GM19035 (cell line): ENCODE data around the gene TSNAXIP1.
A peak's percentile ranks its signal among the peaks of the same experiment; 100 is the strongest.

ENCODE experiments used
- ATAC-seq: cut with Tn5 transposase; IDR thresholded peaks from one replicate; pipeline ENCODE4 v1.9.1; 2021; ENCODE audit not compliant: unreplicated experiment

The TSNAXIP1 gene, protein sequence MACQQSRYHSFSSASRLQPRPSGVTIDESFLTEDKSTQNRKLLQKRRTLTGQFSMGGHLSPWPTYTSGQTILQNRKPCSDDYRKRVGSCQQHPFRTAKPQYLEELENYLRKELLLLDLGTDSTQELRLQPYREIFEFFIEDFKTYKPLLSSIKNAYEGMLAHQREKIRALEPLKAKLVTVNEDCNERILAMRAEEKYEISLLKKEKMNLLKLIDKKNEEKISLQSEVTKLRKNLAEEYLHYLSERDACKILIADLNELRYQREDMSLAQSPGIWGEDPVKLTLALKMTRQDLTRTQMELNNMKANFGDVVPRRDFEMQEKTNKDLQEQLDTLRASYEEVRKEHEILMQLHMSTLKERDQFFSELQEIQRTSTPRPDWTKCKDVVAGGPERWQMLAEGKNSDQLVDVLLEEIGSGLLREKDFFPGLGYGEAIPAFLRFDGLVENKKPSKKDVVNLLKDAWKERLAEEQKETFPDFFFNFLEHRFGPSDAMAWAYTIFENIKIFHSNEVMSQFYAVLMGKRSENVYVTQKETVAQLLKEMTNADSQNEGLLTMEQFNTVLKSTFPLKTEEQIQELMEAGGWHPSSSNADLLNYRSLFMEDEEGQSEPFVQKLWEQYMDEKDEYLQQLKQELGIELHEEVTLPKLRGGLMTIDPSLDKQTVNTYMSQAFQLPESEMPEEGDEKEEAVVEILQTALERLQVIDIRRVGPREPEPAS

DNA sequence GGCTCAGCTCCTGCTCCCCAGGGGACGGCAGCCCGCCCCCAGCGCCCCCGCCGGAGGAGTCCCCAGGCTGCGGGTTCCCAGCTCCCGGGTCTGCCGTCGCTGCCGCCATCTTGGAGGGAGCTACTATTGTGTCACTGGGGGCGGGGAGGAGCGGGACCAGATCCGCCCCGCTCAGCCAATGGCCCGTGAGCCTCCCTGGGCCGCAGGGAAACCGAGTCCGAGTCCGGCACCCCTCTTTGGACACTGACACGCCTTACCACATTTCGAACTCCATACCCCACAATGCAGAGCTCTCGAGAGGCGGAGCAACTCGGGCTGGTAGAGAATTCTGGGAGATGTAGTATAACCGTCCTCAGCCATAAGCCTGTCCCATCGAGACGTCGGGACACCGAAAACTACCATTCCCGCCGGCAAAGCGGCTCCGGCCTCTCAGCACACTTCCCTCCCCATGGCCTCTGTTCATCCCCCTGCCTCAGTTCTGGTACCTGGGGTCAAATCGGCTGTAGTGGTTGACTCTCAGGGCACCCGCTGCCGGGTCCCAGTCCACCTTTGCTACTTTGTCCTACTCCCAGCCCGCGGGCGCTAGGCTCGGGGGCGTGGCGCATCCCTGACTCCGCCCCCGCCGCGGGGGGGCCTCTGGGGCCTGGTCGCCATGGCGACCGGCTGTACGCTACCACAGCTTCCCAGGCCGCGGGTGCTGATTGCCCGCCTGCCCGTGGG, at the start of gene TSNAXIP1, which contains the start of gene RANBP10:
TSS of gene TSNAXIP1 (plus strand) at position 462 of the 720 bp plus-strand sequence. CDS start 261 bp downstream, outside the sequence.
TSS of gene RANBP10 (minus strand) at position 133 of the 720 bp plus-strand sequence. CDS start at position 109, 24 bp downstream.
- ATAC-seq = peak; percentile 88

DNA sequence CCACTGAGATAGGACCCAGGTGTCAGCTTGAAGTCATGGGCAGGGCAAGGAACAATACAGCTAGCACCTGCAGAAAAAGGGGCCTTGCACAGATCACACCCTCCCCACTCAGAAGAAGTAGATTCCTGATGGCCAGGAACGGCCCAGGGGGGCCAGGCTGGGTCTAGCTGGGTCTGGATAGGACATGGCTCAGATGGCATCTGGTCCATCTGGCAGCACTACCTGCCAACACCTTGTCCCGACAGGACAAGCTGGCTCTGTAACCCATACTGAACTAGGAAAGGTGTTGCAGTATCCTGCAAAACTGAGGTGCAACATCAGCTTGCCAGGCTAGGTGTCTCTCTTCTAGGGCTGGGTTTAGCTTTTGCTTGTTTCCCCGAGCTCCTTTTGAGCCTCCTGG, 48.7 kb upstream of the TSNAXIP1 start:
- ATAC-seq = no peak

DNA sequence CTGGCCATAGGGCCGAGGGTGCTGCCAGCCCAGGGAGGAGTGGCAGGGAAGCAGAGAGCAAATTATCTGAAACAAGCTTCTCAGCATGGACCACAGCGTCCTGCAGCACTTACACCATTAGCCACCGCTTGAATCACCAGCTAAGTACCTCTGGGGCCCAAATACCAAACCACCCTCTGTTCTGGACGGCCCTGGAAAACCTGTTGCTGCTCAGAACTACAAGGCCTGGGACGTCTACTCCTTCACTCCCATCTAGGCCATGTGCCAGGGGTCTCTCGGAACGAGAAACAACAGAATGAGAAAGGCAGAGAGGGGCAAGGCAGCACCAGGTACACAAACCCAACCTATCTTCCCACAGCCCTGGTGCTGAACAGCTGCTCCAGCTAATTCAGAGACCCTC, 47.7 kb upstream of the TSNAXIP1 start:
- ATAC-seq = no peak

DNA sequence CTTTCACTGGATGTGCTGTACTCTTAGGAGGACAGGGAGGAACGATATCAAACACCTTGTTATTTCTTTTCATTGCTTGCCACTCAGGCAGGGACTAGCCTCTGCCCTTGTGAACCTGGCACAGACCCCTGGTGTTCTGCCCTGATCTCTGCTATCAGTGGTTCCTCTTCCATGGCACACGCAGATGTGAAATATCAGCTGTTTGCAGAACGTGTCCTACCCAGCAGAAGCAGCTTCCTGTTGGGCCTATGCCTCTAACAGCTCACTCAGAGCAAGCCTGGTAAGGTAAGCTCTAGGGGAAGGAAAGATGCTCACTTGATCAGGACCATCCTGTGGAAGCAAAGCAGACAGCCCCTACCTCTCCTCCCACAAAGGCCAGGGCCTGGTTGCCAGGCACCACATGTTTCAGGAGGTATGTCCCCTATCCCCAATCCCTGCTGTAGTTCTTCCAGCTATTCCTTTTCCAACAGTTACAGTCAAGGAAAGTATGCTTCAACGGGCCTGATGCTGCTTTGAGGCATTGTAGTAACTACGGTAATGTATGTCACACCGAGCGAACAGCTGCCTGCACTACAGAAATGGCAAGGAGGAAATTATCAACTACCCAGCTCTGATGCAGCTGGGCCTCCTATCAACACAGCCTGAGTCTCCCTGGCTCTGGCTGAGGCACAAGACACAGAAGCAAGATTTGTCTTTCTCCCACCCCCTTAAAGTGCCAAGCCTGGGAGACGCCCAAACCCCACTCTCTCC, 46.3 kb upstream of the TSNAXIP1 start:
- ATAC-seq = no peak

DNA sequence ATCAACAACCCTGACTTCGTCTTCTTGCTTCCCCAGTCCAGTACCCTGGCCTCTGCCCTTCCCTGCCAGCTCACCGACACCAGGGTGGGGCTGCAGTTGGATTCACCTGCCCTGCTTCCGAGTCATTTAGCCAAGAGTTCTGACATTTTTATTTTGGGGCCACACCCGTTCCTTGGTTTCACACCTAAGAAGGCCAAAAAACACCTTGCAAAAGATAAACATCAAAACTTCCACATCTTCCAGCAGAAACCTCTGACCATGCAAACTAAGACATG, 45.8 kb upstream of the TSNAXIP1 start:
- no peak for ATAC-seq

DNA sequence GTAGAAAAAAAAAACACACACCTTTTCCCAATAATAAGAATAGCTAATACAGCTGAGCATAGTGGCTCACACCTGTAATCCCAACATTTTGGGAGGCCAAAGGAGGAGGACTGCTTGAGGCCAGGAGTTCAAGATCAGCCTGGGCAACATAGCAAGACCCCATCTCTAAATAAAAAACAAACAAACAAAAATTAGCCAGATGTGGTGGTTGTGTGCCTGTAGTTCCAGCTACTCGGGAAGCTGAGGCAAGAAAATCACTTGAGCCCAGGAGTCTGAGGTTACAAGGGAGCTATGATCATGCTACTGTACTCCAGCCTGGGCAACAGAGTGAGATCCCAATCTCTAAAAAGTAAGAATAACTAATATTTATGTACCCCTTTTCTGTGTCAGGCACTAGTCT, 44.8 kb upstream of the TSNAXIP1 start:
- no peak for ATAC-seq

DNA sequence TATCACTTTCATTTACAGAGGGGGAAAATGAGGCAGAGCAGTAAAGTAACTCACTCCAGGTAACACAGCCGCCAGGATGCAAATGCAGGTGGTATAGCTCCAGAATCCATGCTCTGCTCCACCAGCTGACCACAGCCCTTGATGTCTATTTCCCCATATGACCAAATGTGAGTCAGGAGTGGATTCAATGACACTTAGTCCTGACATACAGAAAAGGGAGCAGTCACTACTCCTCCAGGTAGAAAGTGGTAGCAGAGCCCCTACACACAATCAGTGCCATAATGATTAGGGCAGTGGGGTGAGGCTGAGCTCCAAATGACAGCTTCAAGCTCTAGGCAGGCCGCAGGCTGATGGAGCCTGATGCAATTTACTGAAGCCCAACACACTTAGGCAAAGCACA, 44.3 kb upstream of the TSNAXIP1 start:
- no peak for ATAC-seq

DNA sequence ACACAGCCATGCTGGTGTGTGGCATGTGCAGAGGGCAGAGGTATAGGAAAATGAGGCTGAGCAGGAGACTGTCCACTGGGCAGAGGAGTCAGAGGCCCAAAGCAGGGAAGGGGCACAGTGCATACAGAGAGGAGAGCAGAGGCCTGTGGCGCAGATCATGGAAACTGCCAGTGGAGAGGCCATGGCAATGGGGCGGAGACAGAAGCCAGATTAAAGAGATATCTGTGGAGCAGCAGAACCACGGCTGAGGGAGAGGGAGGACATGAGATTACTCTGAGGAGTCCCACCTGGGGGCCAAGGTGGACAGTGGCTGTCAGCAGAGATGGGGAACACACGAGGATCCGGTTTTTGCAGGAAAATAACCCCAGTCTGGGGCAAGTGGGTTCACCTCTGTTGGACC, 43.6 kb upstream of the TSNAXIP1 start:
- no peak for ATAC-seq

DNA sequence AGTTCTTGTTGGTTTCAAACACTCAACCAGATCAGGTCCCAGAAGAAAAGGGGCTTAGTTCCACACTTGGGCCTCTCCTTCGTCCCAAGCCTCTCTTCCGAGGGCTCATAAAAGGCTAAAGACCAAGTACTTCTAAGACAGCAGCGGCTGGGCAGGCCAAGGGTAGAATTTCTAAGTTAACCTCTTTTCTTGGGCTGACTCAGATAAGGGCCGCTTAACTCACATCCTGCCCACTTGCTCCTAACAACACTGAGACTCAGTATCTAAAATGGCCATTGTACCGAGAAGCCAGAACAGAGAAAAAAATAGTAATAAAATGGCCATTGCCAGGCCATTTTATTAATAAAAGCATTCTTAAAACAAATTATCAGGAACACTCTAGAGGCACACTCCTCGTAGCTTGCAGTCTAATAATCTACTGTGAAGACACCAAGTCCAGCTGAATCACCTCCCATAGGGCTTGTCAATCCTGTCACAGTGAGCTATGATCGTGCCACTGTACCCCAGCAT, 42.5 kb upstream of the TSNAXIP1 start:
- no peak for ATAC-seq

DNA sequence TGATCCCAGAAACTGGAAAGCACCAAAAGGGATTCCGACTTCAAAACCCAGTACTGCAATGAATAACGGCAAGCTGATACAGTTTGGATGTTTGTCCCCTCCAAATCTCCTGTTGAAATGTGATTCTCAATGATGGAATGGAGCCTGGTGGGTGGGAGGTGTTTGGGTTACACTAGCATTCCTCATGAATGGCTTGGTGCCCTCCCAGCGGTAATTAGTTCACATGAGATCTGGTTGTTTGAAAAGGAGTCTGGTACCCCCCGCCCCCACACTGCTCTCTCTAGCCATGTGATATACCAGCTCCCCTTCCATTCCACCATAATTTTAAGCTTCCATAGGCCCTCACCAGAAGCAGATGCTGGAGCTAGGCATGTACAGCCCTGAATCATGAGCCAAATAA, 40.4 kb upstream of the TSNAXIP1 start:
- ATAC-seq = no peak

DNA sequence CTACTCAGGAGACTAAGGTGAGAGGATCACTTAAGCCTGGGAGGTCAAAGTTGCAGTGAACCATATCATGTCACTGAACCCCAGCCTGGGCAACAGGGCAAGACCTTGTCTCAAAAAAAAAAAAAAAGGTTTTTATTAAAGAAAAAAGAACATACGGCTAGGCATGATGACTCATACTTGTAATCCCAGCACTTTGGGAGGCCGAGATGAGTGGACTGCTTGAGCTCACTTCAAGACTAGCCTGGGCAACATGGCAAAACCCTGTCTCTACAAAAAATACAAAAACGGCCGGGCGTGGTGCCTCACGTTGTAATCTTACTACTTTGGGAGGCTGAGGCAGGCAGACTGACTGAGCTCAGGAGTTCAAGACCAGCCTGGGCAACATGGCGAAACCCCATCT, 38.7 kb upstream of the TSNAXIP1 start:
- ATAC-seq = no peak

DNA sequence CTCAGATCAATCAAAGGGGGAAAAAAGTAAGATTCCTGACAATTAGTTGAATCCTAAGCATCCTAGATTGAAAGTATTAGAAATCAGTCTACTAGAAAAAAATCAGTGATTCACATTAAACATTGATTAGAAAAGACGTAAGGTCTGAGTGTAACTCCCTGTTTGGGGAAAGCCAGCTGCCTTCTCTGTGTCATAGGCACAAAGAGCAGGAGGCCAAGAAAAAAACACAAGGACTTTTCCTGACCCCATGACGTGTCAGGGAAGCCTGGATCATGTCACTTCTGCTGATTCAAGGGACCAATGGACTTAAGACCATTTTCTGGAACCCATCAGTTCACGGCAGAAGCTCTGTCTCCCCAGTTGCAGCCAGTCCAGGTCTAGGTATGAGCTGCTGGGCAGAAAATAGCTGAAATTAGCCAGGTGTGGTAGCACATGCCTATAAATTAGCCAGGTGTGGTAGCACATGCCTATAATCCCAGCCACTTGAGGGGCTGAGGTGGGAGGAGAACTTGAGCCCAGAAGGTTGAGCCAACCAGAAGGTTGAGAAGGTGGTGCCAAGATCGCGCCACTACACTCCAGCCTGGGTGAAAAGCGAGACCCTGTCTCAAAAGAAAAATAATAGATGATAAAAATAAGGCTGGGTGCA, 36.2 kb upstream of the TSNAXIP1 start:
- ATAC-seq = no peak

DNA sequence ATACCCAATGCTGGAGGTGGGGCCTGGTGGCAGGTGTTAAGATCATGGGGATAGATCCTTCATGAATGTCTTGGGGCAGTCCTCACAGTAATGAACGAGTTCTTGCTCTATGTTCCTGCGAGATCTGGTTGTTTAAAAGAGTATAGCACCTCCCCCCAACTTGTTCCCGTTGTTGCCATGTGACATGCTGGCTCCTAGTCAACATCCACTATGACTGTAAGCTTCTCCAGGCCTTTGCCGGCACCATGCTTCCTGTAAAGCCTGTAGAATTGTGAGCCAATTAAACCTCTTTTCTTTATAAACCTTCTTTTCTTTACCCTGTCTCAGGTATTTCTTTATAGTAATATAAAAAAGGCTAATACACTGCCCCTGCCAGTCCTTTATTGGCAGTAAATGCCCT, 33.6 kb upstream of the TSNAXIP1 start:
- ATAC-seq = no peak

DNA sequence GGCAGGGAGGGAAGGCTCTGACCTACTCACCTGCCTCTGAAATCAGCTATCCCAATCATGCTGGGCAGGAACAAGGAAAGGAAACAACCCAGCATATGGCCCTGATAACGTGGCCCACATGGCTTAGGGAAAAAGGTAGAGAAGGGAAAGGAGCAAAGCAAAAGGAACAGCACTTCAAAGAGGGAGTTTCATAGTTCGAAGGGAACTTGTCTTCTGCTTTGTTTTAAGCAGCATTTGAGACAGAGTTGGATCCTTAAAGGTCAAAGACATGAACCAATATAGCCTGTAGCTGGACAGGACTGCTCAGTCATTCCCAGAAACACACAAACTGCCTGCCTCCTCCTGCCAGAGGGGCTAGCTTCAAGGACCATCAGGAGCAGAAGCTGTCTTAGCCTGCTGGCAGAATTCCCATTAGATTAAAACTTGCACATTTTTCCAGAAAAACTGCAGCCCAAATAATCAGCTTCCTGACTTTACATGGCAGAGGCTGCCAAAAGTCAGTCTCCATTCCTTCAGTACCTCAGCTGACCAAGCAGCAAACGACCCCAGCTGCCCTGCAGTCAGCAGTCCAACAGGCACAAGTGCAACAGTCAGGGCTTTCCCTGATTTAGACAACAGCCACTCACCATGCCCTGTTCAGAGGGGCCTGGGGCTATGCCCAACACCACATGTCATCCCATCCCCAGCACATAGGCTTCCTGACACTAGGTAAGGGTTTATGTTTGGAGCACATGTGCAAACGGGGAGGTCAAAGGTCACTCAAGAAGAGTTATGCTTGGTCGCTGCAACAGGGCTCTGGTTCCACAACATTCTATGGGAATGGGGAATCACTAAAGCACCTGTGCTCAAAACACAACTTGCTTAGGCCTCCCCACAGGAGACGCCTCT, 32.9 kb upstream of the TSNAXIP1 start:
- ATAC-seq = no peak

DNA sequence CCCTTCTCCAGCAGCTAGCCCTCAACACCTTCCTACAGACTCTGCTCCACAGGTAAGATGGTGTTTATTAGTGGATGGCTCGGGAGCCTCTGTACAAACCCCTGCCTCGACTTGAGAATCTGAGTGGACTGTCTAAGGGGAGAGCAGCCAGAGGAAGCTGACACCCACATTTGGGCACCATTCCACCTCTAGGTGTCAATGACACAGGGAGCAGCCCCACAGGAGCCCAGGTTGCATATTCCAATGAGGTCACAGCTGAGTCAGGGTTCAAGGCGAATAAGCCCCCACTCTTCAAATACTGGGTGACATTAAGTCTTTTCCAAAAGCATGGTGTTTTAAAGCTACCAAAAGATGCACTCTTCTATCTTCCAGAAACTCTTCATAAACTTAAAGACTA, 32.2 kb upstream of the TSNAXIP1 start:
- no peak for ATAC-seq

DNA sequence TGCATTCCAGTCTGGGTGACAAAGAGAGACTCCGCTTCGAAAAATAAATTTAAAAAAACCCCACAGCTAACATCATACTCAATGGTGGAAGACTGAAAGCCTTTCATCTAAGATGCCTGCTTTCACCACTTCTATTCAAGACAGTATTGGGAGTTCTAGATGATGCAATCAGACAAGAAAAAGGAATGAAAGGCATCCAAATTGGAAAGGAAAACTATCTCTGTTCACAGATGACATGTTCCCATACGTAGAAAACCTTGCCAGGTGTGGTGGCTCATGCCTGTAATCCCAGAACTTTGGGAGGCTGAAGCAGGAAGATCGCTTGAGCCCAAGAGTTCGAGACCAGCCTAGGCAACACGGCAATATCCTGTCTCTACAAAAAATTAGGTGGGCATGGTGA, 31.4 kb upstream of the TSNAXIP1 start:
- no peak for ATAC-seq

DNA sequence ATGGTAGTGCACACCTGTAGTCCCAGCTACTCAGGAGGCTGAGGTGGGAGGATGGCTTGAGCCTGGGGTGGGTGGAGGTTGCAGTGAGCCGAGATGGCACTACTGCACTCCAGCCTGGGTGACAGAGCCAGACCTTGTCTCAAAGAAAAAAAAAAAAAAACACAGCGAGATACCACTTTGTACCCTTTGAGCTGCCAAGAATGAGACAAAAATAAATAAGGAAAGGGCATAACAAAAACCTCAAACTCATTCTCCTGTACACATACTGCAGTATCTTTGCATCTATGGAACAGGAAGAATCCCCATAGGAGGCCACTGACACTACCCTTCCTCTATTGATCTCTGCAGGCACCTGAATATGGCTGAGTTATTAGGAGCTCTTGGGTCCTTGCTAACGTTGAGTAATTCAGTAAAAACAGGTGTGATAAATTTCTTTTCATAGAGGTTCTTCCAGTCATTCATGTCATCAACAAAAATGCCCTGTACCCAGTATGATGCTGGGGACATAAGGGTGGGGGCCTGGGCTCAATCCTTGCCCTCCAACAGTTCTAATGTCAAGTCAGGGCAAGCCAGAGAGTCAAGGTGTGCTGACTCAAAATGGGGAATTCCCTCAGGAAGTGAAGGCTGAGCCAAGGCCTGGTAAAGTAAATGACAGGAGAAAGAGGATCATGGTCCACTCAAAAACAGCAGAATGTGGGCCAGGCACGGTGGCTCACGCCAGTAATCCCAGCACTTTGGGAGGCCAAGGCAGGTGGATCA, 27.3 kb upstream of the TSNAXIP1 start:
- no peak for ATAC-seq

DNA sequence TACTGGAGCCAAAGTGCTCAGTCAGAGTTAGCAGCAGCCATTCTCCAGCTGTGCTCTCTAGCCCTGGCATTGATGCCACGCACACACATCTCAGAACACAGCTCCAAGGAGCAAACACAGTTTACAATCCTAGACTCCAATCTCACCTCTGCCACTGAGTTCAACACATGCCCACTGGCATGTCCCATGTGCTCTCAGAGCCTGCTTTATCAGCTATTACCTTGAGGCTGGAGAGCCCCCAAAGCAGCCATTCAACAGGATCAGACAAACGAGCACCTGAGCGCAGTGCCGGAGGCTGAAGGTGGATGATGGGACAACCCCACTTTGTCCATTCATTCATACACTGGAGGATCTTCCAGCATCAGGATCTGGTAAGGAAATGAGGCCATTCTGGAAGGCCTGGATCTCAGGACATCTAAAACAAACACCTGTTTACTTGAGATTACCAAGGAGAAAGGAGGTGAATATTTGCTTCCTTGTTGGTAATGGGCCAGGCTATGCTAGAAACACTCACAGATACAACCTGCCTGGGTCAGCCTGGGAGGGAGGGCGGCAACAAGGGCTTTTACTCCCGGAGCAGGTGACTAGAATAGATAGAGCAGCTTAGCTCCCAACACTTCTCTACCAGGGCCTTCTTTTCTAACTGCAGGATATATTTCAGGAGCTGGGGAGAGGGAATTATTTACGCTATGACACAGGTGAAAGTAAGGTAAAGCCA, 25.7 kb upstream of the TSNAXIP1 start:
- ATAC-seq = no peak
